ENCODE results near the gene GFRA4.

Gene GFRA4

GRCh38 chr20:3655131-3655405 lies 8.1 kb downstream of the GFRA4 start:
- TF ChIP-seq CTCF (IDR thresholded peaks at IDR 0.05; ENCODE audit: low read depth, low read length) = no peak
- no peak for DNase-seq (ENCODE audit: extremely low read depth, low read depth)

GRCh38 chr20:3654326-3655130 lies 8.7 kb downstream of the GFRA4 start:
- TF ChIP-seq CTCF (IDR thresholded peaks at IDR 0.05; ENCODE audit: low read depth, low read length) = no peak
- DNase-seq (ENCODE audit: extremely low read depth, low read depth) = no peak

- DNase-seq (ENCODE audit: extremely low read depth, low read depth) = no peak
- TF ChIP-seq CTCF (IDR thresholded peaks at IDR 0.05; ENCODE audit: low read depth, low read length) = no peak
Measured at GRCh38 chr20:3653921-3654320, 9.3 kb downstream of the GFRA4 start.

GRCh38 chr20:3652676-3653596 lies 10.3 kb downstream of the GFRA4 start:
- no peak for TF ChIP-seq CTCF (IDR thresholded peaks at IDR 0.05; ENCODE audit: low read depth, low read length)
- no peak for DNase-seq (ENCODE audit: extremely low read depth, low read depth)

GRCh38 chr20:3652221-3652620 lies 11.0 kb downstream of the GFRA4 start:
- DNase-seq (ENCODE audit: extremely low read depth, low read depth) = no peak
- no peak for TF ChIP-seq CTCF (IDR thresholded peaks at IDR 0.05; ENCODE audit: low read depth, low read length)

- no peak for DNase-seq (ENCODE audit: extremely low read depth, low read depth)
- TF ChIP-seq CTCF (IDR thresholded peaks at IDR 0.05; ENCODE audit: low read depth, low read length) = no peak
Measured at GRCh38 chr20:3651204-3651962, 11.8 kb downstream of the GFRA4 start.

All from AG09319 (cell line).